HL-60 (cell line): ENCODE data around the gene NUDC.

Source experiments
- DNase-seq, 2 experiments: peaks; one replicate each; pipeline ENCODE4 v3.0.0-alpha.2; 2010 to 2020; ENCODE audit warnings: low read depth in 1 of 2, low spot score in 1 of 2
- H3K27ac ChIP-seq: fragments of 250-450 bp; sonication (Bioruptor Pico); replicated peaks from 2 replicates; pipeline ENCODE4 v1.5.1; 2020; ENCODE audit warnings: mild to moderate bottlenecking, moderate library complexity
- H3K27me3 ChIP-seq: fragments of 250-450 bp; sonication (Bioruptor Pico); 2 replicates; pipeline ENCODE4 v1.5.1; 2021; ENCODE audit warnings: mild to moderate bottlenecking, moderate library complexity; ENCODE audit not compliant: insufficient read depth, poor library complexity, severe bottlenecking
- H3K4me3 ChIP-seq: replicated peaks from 2 replicates; pipeline ENCODE4 v1.5.1; 2011; ENCODE audit warnings: mild to moderate bottlenecking, control low read depth, low read length; ENCODE audit not compliant: insufficient read depth
- GABPA ChIP-seq: IDR thresholded peaks from 2 replicates; pipeline ENCODE4 v1.6.1; 2012; ENCODE audit warnings: low read depth
- POLR2AphosphoS5 ChIP-seq: IDR thresholded peaks from 2 replicates; pipeline ENCODE4 v1.6.1; 2012; ENCODE audit warnings: low read depth
- REST ChIP-seq: IDR thresholded peaks from 2 replicates; pipeline ENCODE4 v1.6.1; 2012; ENCODE audit warnings: low read depth; ENCODE audit not compliant: insufficient replicate concordance
- SPI1 ChIP-seq: IDR thresholded peaks from 2 replicates; pipeline ENCODE4 v1.6.1; 2012; ENCODE audit warnings: low read depth, mild to moderate bottlenecking, borderline replicate concordance
- TF ChIP-seq, protein P1 (sequence below): IDR thresholded peaks from one replicate; pipeline ENCODE4 v1.5.1; 2011; ENCODE audit warnings: low read length, control low read depth, inconsistent platforms; ENCODE audit not compliant: insufficient read depth

NUDC gene

GRCh38 chr1:26888231-26888630, 33.3 kb upstream of the NUDC start:
- TF ChIP-seq SPI1: no peak
- DNase-seq: no peak
- no peaks in the 10 kb centered on the region for H3K27me3 ChIP-seq
- H3K27ac ChIP-seq: no peak overlapping the region
- H3K4me3 ChIP-seq: no peak overlapping the region

DNA sequence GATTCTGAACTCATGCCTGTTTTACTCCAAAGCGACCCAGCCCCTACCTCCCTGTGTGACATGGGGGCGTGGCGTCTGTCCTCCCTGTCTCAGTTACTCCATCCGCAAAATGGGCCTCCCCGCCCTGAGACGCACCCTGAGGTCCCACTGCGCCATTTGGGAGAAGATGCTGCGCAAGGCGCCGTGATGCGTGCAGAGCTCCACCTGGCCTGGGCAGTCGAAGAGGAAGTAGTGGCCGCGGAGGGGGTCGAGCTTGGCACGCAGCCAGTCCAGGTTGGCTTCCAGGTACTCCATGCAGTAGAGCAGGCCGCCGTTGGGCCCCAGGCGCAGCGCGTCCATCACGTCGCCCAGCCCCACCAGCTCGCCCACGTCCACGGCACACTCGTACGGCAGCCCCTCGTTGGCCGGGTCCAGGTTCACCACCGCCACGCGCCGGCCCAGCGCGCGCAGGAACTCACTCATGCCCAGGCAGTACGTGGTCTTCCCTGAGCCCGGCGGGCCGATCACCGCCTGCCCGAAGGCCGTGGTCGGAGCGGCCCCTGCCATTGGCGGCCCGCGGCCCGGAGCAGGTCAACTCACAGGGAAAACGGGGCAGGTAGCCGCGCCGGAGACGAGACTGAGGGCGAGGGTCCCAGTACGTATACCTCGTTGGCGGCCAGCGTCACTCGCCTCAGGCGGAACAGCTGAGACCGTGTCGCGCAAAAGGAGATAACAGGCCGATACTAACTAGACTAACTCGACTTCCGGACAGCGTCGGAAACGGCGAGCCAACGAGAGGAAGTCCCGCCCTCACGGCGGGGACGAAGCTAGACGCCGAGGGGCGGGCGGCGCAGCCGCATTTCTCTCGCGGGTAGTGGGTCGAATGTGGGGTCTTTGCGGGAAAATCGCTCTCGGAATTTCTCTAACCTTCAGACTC, 31.7 kb upstream of the NUDC start, which contains the start of gene GPN2:
TSS of gene GPN2 (minus strand) at position 733 of the 916 bp plus-strand sequence. CDS start at position 546, 187 bp downstream.
- DNase-seq: peak; percentile 83 to 84
- peak; percentile 97 for TF ChIP-seq POLR2AphosphoS5
- TF ChIP-seq SPI1: peak; percentile 82
- no peak for TF ChIP-seq REST
- TF ChIP-seq GABPA: peak; percentile 85
- TF ChIP-seq, protein P1, sequence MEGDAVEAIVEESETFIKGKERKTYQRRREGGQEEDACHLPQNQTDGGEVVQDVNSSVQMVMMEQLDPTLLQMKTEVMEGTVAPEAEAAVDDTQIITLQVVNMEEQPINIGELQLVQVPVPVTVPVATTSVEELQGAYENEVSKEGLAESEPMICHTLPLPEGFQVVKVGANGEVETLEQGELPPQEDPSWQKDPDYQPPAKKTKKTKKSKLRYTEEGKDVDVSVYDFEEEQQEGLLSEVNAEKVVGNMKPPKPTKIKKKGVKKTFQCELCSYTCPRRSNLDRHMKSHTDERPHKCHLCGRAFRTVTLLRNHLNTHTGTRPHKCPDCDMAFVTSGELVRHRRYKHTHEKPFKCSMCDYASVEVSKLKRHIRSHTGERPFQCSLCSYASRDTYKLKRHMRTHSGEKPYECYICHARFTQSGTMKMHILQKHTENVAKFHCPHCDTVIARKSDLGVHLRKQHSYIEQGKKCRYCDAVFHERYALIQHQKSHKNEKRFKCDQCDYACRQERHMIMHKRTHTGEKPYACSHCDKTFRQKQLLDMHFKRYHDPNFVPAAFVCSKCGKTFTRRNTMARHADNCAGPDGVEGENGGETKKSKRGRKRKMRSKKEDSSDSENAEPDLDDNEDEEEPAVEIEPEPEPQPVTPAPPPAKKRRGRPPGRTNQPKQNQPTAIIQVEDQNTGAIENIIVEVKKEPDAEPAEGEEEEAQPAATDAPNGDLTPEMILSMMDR: no peak
- peak within 1 kb of the TSS; percentile 98 for H3K4me3 ChIP-seq
- H3K27me3 ChIP-seq: no peaks in the 10 kb centered on the region
- H3K27ac ChIP-seq: peak within 1 kb of the TSS; percentile 87

- no peak for TF ChIP-seq GABPA
- TF ChIP-seq SPI1: no peak
- no peak for TF ChIP-seq POLR2AphosphoS5
- TF ChIP-seq, protein P1: no peak
- TF ChIP-seq REST: no peak
- DNase-seq: no peak
- Histone ChIP-seq H3K27ac (peak overlapping the region; percentile 87), H3K4me3 (peak overlapping the region; percentile 98), H3K27me3 (no peaks in the 10 kb centered on the region)
Observed at GRCh38 chr1:26890467-26890796, 31.1 kb upstream of the NUDC start.

GRCh38 chr1:26894263-26894662, 27.3 kb upstream of the NUDC start:
- TF ChIP-seq SPI1 (no peak), POLR2AphosphoS5 (no peak), REST (no peak), GABPA (no peak)
- TF ChIP-seq, protein P1: no peak
- Histone ChIP-seq H3K4me3 (no peak overlapping the region), H3K27ac (no peak overlapping the region), H3K27me3 (no peaks in the 10 kb centered on the region)
- no peak for DNase-seq
